ENCODE measurements around the gene SUPT4H1.
"Not testable (repeated sequence)": the region's sequence is repeated elsewhere in the genome, so short reads cannot be mapped to it uniquely, and the experiment has no call there.

The SUPT4H1 gene

DNA sequence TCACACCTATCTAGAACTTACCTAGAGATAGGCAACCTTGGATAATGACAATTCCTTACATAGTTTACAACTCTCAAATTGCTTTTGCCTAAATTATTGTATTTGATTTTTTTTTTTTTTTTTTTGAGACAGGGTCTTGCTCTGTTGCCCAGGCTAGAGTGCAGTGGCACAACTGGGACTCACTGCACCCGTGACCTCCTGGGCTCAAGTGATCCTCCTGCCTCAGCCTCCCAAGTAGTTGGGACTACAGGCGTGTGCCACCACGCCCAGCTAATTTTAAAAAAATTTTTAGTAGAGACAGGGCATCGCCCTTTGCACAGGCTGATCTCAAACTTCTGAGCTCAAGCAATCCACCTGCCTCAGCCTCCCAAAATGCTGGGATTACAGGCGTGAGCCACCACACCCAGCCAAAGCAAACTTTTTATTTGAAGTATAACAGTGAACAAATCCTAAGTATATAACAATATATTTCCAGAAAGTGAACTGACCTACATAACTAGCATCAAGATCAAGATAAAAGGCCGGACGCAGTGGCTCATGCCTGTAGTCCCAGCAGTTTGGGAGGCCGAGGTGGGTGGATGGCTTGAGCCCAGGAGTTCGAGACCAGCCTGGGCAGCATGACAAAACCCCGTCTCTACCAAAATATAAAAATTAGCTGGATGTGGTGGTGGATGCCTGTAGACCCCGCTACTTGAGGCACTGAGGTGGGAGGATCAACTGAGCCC lies 10.7 kb downstream of the SUPT4H1 start:
- H3K9me3 Mint-ChIP-seq; DNase-seq (ENCODE audit: low spot score in 2 of 2); ATAC-seq: not testable (repeated sequence)
- Mint-ChIP-seq H3K27ac (peak overlapping the region; percentile 100), H3K4me1 (peaks cover 84% of the 10 kb centered on the region), H3K36me3 (peaks cover 100% of the 10 kb centered on the region), H3K4me3 (peak overlapping the region; percentile 100)

DNA sequence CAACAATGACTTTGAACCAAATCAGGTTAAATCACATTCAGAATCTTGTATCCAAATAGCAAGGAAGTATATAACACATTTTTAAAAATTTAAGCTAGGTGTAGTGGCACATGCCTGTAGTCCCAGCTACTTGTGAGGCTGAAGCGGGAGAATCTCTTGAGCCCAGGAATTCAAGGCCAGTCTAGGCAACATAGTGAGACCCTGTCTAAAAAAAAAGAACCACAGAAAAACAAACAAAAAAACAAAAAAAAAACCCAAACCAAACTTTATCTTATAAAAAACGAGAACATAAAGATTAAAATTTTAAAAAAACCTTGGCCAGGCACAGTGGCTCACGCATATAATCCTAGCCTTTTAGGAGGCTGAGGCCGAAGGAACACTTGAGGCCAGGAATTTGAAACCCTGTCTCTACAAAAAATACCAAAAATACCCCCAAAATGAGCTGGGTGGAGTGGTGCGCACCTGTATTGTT lies 11.6 kb downstream of the SUPT4H1 start:
- Mint-ChIP-seq H3K27ac (peak overlapping the region; percentile 100), H3K4me1 (peaks cover 84% of the 10 kb centered on the region), H3K4me3 (peak overlapping the region; percentile 100), H3K36me3 (peaks cover 100% of the 10 kb centered on the region), H3K9me3 (no peaks in the 10 kb centered on the region)
- no peak for DNase-seq (ENCODE audit: low spot score in 2 of 2)
- ATAC-seq = no peak

DNA sequence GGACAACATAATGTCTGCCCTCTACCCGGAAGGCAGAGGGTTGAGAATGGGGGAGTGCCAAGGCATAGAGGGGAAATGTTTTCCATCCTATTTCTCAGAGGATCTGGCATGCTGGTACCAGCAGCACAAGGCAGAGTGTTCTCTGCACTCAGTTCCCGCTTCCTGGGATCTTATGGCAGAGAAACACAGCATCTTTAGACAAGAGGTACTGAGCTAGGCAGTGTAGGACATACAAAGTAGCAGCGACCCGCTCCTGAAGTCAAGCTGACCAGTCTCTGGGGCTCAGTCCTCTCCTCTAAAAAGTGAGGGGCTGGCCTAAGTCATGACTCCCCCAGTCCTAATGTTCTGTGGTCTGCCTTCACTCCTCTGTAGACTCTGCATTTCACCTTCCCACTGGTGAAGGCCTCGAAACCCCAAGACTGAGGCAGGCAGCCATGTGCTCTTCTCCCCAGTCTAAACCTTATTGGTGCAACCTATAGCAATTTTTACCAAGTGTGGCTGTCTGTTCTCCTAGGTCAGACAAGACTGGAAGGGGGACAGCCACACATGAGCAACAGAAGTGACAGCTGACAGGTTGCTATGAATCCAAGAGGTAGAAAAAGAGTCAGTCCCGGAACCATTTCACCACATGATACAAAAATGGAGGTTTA lies 12.1 kb downstream of the SUPT4H1 start:
- peaks cover 82% of the 10 kb centered on the region for H3K4me1 Mint-ChIP-seq
- peak overlapping the region; percentile 100 for H3K4me3 Mint-ChIP-seq
- ATAC-seq (no peak), DNase-seq (ENCODE audit: low spot score in 2 of 2) (peak in 1 of 2 donors; percentile 65)
- H3K9me3 Mint-ChIP-seq = no peaks in the 10 kb centered on the region
- H3K27ac Mint-ChIP-seq = peak overlapping the region; percentile 100
- peaks cover 100% of the 10 kb centered on the region for H3K36me3 Mint-ChIP-seq

DNA sequence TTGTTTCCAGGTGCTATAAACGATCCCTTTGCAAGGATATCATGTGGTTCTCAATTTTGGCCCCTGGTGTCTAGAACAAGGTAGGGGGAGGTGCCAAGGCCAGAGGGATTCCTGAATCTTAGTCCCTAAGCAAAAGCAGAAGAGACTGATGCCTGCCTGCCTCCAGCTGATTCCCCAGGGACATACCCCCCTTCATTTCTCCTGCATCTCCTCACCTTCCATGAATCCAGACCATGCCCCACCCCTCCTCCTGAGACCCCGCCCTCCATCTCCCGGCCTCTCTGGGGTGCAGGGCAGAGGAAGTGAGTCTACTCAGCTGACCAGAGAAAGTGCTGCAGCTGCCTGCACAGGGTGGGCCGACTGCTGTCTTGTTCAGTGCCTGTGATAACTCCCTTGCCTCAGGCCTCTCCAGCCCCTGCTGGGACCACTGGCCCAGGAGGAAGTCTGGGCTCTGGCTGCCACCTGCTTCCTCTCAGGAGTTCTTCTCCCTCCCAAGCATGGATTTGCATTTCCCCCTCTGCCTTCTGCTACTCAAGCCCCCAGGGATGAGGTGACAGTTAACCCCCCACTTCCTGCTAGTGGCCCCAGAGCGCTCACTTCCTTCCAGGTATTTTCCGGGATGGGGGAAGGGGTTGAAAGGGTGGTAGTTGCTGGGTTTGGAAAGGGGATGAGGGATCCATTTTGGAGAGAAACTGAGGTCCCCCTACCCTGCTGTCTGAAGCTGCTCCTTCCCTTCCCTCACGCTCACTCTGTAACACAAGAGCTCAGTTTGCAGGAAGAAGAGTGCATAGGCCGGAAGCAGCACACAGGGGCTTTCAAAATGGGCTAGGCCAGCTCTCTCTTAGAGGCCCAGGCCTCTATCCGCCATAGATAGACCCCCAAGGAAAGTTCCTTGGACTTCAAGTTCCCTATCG lies 12.9 kb downstream of the SUPT4H1 start:
- Mint-ChIP-seq H3K4me1 (peaks cover 81% of the 10 kb centered on the region), H3K4me3 (peak overlapping the region; percentile 100), H3K9me3 (no peaks in the 10 kb centered on the region), H3K36me3 (peaks cover 100% of the 10 kb centered on the region), H3K27ac (peak overlapping the region; percentile 100)
- ATAC-seq (peak; percentile 63), DNase-seq (ENCODE audit: low spot score in 2 of 2) (peak; percentile 62 to 90)

DNA sequence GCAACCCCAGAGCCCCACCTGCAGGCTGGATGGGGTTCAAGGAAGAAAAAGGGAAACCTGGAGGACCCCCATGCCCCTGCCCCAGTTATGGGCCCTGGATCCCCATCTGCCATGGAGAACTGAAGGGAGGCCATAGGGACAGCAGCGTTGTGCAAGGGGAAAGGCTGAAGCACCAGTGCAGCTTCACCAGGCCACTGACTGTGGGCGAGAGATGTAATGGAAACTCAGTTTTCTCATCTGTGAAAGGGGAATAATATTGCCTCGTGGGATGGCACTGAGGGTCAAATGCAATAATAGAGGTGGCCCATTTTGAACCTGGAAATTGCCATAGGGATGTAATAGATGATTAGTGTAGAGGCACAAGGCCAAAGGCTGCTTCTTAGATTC lies 13.6 kb downstream of the SUPT4H1 start:
- Mint-ChIP-seq H3K36me3 (peaks cover 100% of the 10 kb centered on the region), H3K9me3 (no peaks in the 10 kb centered on the region), H3K4me3 (peak overlapping the region; percentile 100), H3K4me1 (peaks cover 79% of the 10 kb centered on the region), H3K27ac (peak overlapping the region; percentile 100)
- DNase-seq (ENCODE audit: low spot score in 2 of 2) (no peak), ATAC-seq (peak; percentile 2)

DNA sequence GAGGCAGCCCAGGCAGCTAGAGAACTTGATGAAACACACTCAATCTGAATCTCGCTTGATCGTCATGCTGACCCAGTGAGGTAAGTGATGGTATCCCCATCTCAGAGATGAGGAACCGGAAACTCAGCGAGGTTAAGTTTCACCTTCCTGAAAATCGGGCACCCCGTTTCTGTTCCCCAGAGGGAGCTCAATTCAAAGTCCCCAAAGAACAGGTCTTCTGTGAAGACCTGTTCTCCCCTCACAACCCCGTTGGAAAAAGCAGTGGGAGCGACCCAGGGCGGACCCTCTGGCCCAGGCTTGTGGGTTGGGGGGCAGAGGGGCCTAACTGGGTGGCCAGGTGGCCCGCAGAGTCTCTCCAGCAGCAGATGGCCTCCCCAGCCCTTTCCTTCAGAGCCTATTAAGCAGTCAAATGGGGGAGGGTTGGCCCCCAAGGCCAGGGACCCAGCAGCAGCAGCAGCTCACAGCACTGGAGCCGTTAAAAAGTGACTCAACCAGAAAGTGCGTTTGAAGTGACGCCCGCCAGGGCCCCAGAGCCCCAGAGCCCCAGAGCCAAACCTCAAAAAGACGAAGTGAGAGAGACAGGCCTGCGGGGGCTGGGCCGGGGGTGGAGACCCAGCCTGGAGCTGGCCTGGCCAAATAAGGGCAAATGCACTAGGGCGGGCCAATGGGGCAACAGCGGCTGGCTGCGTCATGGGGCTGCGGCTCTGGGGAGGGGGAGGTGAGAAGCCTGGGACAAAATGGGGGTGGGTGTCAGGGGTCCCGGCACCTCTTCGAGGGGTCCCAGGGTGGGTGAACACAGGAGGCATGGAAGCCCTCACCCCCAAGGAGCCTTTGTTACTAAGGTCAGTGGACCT lies 14.2 kb downstream of the SUPT4H1 start:
- H3K4me1 Mint-ChIP-seq = peaks cover 77% of the 10 kb centered on the region

DNA sequence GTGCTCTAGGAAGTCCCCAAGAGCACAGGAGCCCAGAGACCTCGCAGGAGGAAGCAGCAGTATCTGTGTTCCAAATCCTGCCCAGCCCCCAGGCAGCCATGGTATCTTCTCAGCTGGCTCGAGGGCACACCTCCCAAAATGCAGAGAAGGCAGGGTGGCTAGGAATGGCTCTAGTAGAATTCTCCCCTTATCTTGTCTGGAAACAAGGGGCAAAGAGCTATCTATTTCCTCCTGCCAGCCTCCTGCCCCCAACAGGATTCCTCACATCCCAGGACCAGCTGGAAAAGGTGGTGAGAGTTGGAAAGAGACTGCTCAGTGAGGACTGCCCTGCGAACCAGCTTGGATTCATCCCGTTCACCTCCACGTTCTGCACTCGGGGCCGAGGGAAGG lies 14.8 kb downstream of the SUPT4H1 start:
- DNase-seq (ENCODE audit: low spot score in 2 of 2) (peak in 1 of 2 donors; percentile 74), ATAC-seq (no peak)
- Mint-ChIP-seq H3K27ac (peak overlapping the region; percentile 100), H3K4me3 (peak overlapping the region; percentile 100), H3K9me3 (no peaks in the 10 kb centered on the region), H3K4me1 (peaks cover 76% of the 10 kb centered on the region), H3K36me3 (peaks cover 100% of the 10 kb centered on the region)

More for the DNA sequence above, 14.2 kb downstream of the SUPT4H1 start:
- Mint-ChIP-seq H3K36me3 (peaks cover 100% of the 10 kb centered on the region), H3K27ac (peak overlapping the region; percentile 100), H3K9me3 (no peaks in the 10 kb centered on the region), H3K4me3 (peak overlapping the region; percentile 100)
- ATAC-seq = peak; percentile 81
- DNase-seq (ENCODE audit: low spot score in 2 of 2) = peak; percentile 80 to 96

DNA sequence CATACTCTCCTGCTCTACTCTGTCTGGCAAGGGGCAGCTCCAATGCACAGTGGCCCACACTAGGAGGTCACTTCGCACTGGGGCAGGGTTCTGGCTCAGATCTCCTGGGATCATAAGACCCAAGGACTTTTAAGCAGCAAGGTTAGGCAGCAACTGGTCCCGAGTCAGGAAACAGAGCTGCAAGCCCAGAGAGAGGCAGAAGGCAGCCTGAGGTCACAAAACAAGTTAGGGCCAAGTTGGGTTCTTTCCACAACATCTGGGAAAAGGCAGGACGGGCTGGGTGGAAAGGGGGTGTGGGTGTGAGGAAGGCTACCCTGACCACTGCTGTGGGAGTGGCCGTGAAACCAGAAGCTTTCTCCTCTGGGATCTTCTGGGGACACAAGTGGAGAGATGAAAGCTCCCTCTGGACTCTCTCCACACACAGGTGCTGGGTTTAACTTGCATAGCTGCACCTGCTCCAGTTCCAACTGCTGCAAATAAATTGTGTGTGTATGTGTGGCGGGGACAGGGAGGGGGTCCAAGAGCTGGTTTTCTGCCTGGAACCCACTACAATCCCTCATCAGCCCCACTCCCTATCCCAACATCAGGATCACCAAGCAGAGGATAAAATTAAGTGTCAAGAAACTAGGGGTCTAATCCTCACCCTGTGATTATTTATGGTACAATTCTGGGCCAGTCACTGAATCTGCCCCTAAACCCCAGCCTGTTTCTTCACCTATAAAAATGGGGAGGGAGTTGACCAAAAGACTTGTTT lies 15.4 kb downstream of the SUPT4H1 start:
- Mint-ChIP-seq H3K27ac (peak overlapping the region; percentile 100), H3K36me3 (peaks cover 100% of the 10 kb centered on the region), H3K4me3 (peak overlapping the region; percentile 100), H3K4me1 (peaks cover 76% of the 10 kb centered on the region), H3K9me3 (no peaks in the 10 kb centered on the region)
- no peak for ATAC-seq
- peak in 1 of 2 donors; percentile 70 for DNase-seq (ENCODE audit: low spot score in 2 of 2)

DNA sequence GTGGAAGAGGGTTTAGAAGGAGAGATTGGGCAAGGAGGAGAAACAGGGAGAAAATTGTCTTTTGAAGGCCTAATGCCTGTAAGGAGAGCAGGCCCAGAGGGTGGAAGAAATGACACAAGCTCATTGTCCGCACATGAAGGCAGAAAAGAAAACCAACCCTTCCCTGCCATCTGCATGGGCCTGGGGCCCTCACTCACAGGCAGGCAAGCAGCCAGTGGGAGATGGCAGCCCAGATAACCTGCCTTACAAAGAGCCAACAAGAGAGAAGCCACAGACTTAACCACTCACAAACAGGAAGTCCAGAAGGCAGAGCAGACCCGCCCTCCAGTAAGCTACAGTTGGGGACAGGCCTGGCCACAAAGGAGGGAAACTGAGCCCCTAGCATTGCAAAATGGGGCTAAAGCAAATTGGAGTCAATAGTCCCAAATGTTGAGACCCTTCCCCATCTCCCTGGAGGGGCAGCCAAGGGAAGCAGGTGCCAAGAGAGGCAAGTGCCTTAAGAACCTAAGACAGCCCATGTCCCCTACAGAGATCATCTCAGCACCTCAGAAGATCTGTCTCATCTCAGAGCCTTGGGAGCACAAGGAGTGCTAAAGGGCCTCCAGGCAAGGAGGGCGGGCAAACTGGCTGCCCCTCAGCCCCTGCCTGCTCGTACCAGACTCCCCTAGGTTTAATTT lies 16.1 kb downstream of the SUPT4H1 start:
- no peaks in the 10 kb centered on the region for H3K9me3 Mint-ChIP-seq
- peak in 1 of 2 donors; percentile 82 for DNase-seq (ENCODE audit: low spot score in 2 of 2)
- H3K27ac Mint-ChIP-seq = peak overlapping the region; percentile 100
- peaks cover 100% of the 10 kb centered on the region for H3K36me3 Mint-ChIP-seq
- H3K4me1 Mint-ChIP-seq = peaks cover 81% of the 10 kb centered on the region
- peak; percentile 27 for ATAC-seq
- H3K4me3 Mint-ChIP-seq = peak overlapping the region; percentile 100

DNA sequence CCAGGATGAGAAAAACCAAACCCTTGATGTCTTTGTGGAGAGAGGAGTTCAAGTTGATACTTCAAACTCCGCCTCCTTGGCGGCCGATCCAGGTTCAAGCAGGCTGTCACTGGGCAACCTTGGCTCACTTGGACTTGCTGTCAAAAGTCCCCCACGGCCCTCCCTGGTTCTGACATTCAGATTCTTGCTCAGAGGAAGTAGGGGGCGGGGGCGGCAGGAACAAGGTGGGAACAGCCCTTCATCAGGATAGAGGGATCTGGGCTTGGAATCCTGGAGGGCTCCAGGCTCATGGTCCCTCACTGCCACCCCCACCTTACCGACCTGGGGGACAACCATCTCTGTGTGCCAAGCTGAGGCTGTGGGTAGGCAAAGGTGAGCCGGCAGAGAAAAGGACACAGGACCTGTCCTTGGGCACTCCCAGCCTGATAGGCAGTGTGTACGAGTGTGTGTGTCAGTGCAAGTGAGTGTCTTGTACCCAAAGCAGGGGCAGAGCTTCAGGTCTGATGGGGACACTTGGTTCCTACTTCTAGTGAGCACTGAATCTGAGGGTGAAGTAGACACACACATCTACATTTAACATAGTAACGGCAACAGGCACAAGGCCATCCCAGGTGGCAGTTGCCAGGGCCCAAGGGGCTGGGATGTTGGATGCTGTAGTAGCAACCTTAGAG lies 16.8 kb downstream of the SUPT4H1 start:
- Mint-ChIP-seq H3K9me3 (no peaks in the 10 kb centered on the region), H3K4me1 (peaks cover 85% of the 10 kb centered on the region), H3K36me3 (peaks cover 100% of the 10 kb centered on the region), H3K27ac (peak overlapping the region; percentile 100), H3K4me3 (peak overlapping the region; percentile 100)
- DNase-seq (ENCODE audit: low spot score in 2 of 2) = peak in 1 of 2 donors; percentile 76
- no peak for ATAC-seq

DNA sequence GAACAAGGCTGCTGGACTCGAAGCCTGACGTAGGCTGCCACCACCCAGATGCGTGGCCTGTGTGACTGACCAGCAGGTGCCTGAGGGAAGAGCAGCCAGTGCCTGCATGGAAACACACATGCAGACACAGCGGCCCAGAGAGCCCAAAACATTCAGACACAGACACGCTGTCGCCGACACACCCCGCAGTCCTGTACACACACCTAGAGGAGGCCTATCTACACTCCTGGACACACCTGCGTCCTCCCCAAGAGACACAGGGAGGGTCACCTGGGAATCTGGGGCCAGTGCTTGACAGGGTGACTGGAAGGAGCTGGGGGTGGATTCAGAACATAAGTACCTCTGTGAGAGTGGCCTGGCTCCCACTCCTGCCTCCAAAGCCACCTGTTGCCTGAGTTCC lies 17.3 kb downstream of the SUPT4H1 start:
- peak overlapping the region; percentile 100 for H3K4me3 Mint-ChIP-seq
- no peak for DNase-seq (ENCODE audit: low spot score in 2 of 2)
- no peak for ATAC-seq
- no peaks in the 10 kb centered on the region for H3K9me3 Mint-ChIP-seq
- H3K4me1 Mint-ChIP-seq = peaks cover 85% of the 10 kb centered on the region
- H3K36me3 Mint-ChIP-seq = peaks cover 100% of the 10 kb centered on the region
- H3K27ac Mint-ChIP-seq = peak overlapping the region; percentile 100

DNA sequence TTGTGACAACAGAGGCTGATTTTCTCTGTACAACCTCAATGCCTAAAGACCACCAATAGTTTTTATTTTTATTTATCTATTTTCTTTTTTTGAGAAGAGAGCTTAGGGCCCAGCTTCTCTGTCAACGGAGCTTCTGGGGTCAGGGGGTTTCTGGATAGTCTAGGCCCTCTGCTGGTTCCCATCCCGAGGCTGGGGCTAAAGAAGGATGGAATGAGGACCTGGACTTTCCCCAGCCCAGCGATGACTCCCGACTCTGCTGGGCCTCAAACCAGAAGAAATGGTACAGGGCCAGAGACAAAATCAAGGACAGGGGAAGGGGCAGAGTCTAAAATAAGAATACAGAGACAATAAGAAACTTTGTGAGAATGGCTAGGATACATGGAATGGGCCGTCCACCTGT lies 17.7 kb downstream of the SUPT4H1 start:
- Mint-ChIP-seq H3K36me3 (peaks cover 100% of the 10 kb centered on the region), H3K4me1 (peaks cover 89% of the 10 kb centered on the region), H3K9me3 (no peaks in the 10 kb centered on the region), H3K27ac (peak overlapping the region; percentile 100), H3K4me3 (peak overlapping the region; percentile 100)
- ATAC-seq = no peak
- no peak for DNase-seq (ENCODE audit: low spot score in 2 of 2)

DNA sequence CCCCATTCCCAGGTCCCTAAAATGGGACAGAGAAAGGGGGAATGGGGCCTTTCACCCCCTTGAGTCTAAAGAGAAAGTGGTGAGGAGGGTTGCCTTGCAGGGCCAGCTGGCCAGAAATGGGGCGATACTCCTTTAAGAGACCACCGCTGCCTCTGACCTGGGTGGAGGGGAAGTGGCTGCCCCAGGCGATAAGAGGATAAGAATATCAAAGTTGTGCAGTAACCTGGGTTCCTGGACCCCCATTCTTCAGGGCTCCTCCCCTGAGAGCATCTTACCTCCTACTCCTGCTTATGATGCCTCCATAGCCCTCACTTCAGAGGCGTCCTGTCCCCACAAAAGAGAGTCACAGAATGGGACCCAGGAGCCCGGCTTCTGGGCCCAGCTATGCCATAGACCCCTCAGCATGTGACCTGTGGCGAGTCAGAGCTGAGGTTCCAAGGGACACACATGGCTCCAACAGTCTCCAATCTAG lies 18.2 kb downstream of the SUPT4H1 start:
- H3K4me1 Mint-ChIP-seq = peaks cover 90% of the 10 kb centered on the region

More for the DNA sequence above, 18.2 kb downstream of the SUPT4H1 start:
- H3K36me3 Mint-ChIP-seq = peaks cover 100% of the 10 kb centered on the region
- ATAC-seq = no peak
- H3K9me3 Mint-ChIP-seq = no peaks in the 10 kb centered on the region
- peak in 1 of 2 donors; percentile 75 for DNase-seq (ENCODE audit: low spot score in 2 of 2)
- H3K4me3 Mint-ChIP-seq = peak overlapping the region; percentile 100
- H3K27ac Mint-ChIP-seq = peak overlapping the region; percentile 100

Measured in stimulated activated effector memory CD8-positive, alpha-beta T cell treated with anti-CD3 and anti-CD28 coated beads, Interleukin-12 subunit alpha, Interleukin-12 subunit beta, amount 100 ng/mL, for 72 hours (primary cell).